Erythroblast (primary cell): Measurements from ENCODE around the gene SLC6A15.

Experiments used
- GATA1 ChIP-seq: IDR thresholded peaks from 2 replicates; pipeline ENCODE4 v1.6.1; 2011; ENCODE audit warnings: low read depth, mild to moderate bottlenecking, control low read depth, low read length, moderate library complexity
- POLR2A ChIP-seq: IDR thresholded peaks from 2 replicates; pipeline ENCODE4 v1.6.1; 2011; ENCODE audit warnings: mild to moderate bottlenecking, low read length

GRCh38 chr12:84955298-84955697, 42.7 kb upstream of the SLC6A15 start:
- TF ChIP-seq POLR2A (no peak), GATA1 (no peak)
